Adrenal gland (tissue), 12 donors: ENCODE measurements around the gene SDK1. TPM values are rescaled to one million over a fixed set of nuclear protein-coding genes. Genes with fewer than 3 reads are reported as not detected.

Experiments
- DNase-seq, 7 donors: peaks; one replicate each; pipeline ENCODE4 v3.0.0-alpha.2; 2019 to 2020
- H3K27ac ChIP-seq, 5 donors: fragments of 200-600 bp; sonication (generic) in 4 of 5; 1 replicate in 3 of 5; 2 replicates in 2 of 5; pipeline versions ENCODE4 v1.5.1 to v1.8.0; 2016 to 2020; ENCODE audit warnings: mild to moderate bottlenecking in 1 of 5
- H3K27me3 ChIP-seq: fragments of 200-600 bp; 2 replicates; pipeline ENCODE4 v1.8.0; 2021
- H3K36me3 ChIP-seq, 2 donors: fragments of 200-600 bp; replicated peaks in 1 of 2; 1 replicate in 1 of 2; 2 replicates in 1 of 2; pipeline versions ENCODE4 v1.5.1 to v1.8.0; 2018 to 2022
- H3K4me1 ChIP-seq, 2 donors: fragments of 200-600 bp; replicated peaks in 1 of 2; 1 replicate in 1 of 2; 2 replicates in 1 of 2; pipeline versions ENCODE4 v1.5.1 to v1.8.0; 2018 to 2021
- H3K4me3 ChIP-seq, 4 donors: fragments of 200-600 bp; sonication (generic) in 3 of 4; one replicate each; pipeline ENCODE4 v1.5.1; 2016 to 2018
- H3K9me3 ChIP-seq, 3 donors: fragments of 200-600 bp; sonication (generic) in 1 of 3; replicated peaks in 1 of 3; 1 replicate in 2 of 3; 2 replicates in 1 of 3; pipeline versions ENCODE4 v1.5.1 to v1.8.0; 2016 to 2021
- POLR2A ChIP-seq, 2 donors: fragments of 450-650 bp; IDR thresholded peaks; one replicate each; pipeline ENCODE4 v1.6.1; 2017; ENCODE audit warnings: antibody characterized with exemption in 2 of 2, mild to moderate bottlenecking in 2 of 2, moderate library complexity in 1 of 2
- WGBS, 4 donors: extraction: QIAGEN DNeasy Blood & Tissue Kit in 2 of 4; methylation state at CpG; one replicate each; pipeline versions ENCODE4 v1.1.5 to v1.1.7; 2013 to 2017; 5-methylcytosine and 5-hydroxymethylcytosine counted together
- intact Hi-C, 2 donors: fragments of 100-400 bp; cut with DNase I; formaldehyde crosslinking; loops; one replicate each; pipeline versions ENCODE4 v1.14.1 to v1.15.0; 2022 to 2023
- polyA plus RNA-seq, 3 donors: library from polyadenylated mRNA; stranded (reverse); fragments of 200-250 nt in 2 of 3; fragments of 350-450 nt in 1 of 3; fragmentation: Illumina TruSeq in 1 of 3; extraction: RNeasy Lipid Tissue Mini Kit (QIAGEN cat#74804) in 1 of 3; gene quantifications; one replicate each; pipeline ENCODE4 v1.2.3, GENCODE V29; 2013 to 2014
- total RNA-seq, 9 donors: library from RNA; depleted of rRNA in 4 of 9; stranded (reverse); fragments of >200 nt in 4 of 9; fragments of 120-200 nt in 1 of 9; fragmentation: NEBNext Ultra II Directional in 1 of 9; extraction: Animal tissue kit (Norgen Biotek cat#: 25700) in 1 of 9; gene quantifications; one replicate each; pipeline versions ENCODE4 v1.1.0 to v1.2.4, GENCODE V29; 2013 to 2023
- TF ChIP-seq, protein P1 (sequence below), 6 experiments: fragments of 450-650 bp in 4 of 6; fragments of 200-600 bp in 2 of 6; sonication (generic) in 1 of 6; IDR thresholded peaks; 1 replicate in 5 of 6; 2 replicates in 1 of 6; pipeline versions ENCODE4 v1.5.1 to v1.8.0; 2016 to 2021; ENCODE audit warnings: antibody characterized with exemption in 6 of 6, mild to moderate bottlenecking in 2 of 6, moderate library complexity in 1 of 6
- donor health status: healthy with polysubstance abuse.
- donor health status: Bipolar disorder and iron deficiency.
- donor health status: DM: yes; HTN: yes; CAD: no.
- donor health status: DM: no; HTN: no; CAD: no.
- donor health status: DM: no; HTN: no; CAD: no.
- donor health status: DM: yes; HTN: yes; CAD: no.

The SDK1 gene
- total and polyA plus RNA-seq, 12 donors: 0.50 to 3.6 (median 1.5) TPM

DNA sequence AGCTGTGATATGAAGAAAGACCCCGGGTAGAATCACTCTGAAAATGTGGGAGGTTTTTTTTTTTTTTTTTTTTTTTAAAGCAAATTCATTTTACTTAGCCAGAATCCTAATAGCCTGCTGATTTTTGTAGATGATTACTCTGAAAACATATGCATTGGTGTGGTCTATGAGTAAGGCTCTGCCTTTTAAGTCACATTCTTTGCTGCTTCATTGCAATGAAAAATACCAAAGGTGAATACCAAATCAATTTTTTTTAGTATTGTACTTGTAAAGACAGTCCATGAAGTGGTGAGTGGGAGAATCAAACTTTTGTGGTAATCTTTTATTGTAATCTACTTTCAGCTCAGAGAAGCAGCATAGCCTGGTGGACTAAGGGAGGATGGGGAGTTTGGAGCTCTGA is 130.3 kb downstream of the SDK1 start:
- H3K27ac ChIP-seq: no peak overlapping the region
- 61 to 72% (median 67%) methylated on average over 1 of the region's 1 CpG for WGBS, 4 donors
- no peaks in the 10 kb centered on the region for H3K9me3 ChIP-seq
- DNase-seq: no peak
- intact Hi-C loops: no loop called here
- TF ChIP-seq, protein P1, sequence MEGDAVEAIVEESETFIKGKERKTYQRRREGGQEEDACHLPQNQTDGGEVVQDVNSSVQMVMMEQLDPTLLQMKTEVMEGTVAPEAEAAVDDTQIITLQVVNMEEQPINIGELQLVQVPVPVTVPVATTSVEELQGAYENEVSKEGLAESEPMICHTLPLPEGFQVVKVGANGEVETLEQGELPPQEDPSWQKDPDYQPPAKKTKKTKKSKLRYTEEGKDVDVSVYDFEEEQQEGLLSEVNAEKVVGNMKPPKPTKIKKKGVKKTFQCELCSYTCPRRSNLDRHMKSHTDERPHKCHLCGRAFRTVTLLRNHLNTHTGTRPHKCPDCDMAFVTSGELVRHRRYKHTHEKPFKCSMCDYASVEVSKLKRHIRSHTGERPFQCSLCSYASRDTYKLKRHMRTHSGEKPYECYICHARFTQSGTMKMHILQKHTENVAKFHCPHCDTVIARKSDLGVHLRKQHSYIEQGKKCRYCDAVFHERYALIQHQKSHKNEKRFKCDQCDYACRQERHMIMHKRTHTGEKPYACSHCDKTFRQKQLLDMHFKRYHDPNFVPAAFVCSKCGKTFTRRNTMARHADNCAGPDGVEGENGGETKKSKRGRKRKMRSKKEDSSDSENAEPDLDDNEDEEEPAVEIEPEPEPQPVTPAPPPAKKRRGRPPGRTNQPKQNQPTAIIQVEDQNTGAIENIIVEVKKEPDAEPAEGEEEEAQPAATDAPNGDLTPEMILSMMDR (IDR thresholded peaks at IDR 0.05): no peak
- TF ChIP-seq POLR2A (IDR thresholded peaks at IDR 0.05): no peak
- no peak overlapping the region for H3K4me3 ChIP-seq
- no peaks in the 10 kb centered on the region for H3K36me3 ChIP-seq
- no peaks in the 10 kb centered on the region for H3K4me1 ChIP-seq
- no peaks in the 10 kb centered on the region for H3K27me3 ChIP-seq

DNA sequence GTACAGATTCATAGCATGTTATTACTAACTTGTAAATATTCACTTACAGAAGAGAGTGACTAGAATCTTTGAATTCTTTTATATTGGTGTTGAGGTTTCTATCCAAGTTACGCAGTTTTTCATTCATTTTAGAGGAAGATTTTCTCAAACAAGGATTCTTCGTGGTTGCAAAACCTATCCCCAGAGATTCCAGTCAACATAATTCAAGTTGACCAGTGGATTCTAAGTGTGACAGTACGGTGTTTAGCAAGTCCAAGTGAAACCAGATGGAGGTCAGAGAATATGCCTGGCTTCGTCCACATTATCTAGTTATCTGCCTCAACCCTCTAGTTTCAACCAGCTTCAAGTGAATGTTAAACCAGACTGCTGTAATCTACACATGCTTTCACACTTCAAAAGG is 131.9 kb downstream of the SDK1 start:
- Histone ChIP-seq H3K36me3 (no peaks in the 10 kb centered on the region), H3K9me3 (no peaks in the 10 kb centered on the region), H3K4me1 (no peaks in the 10 kb centered on the region), H3K27ac (no peak overlapping the region), H3K27me3 (no peaks in the 10 kb centered on the region), H3K4me3 (no peak overlapping the region)
- no peak for DNase-seq
- intact Hi-C loops: no loop called here
- TF ChIP-seq, protein P1 (IDR thresholded peaks at IDR 0.05): no peak
- no peak for TF ChIP-seq POLR2A (IDR thresholded peaks at IDR 0.05)
- WGBS, 4 donors: 71 to 76% (median 74%) methylated on average over 4 of the region's 4 CpGs

DNA sequence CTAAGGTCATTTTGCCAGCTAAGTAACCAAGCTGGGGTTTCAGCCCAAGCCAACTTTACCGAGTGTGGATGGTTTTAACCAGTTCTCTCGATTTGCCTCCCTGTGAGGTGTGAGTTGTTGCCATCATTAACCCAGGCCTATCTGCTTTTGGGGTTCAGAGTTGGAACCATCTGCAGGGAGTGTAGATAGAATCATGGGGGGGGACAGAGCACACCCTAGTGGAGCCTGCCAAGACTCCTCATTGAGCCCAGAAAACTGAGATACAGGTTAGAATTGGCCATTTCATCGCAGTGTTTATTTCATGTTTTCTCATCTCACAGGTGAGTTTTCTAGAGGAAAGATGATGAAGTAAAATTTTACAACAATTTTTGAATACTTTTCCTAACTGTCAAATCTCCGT is 133.6 kb downstream of the SDK1 start:
- Histone ChIP-seq H3K9me3 (no peaks in the 10 kb centered on the region), H3K4me1 (no peaks in the 10 kb centered on the region), H3K27ac (no peak overlapping the region), H3K36me3 (no peaks in the 10 kb centered on the region), H3K27me3 (no peaks in the 10 kb centered on the region), H3K4me3 (no peak overlapping the region)
- 85 to 89% (median 87%) methylated on average over 2 to 4 of the region's 4 CpGs for WGBS, 4 donors
- no peak for TF ChIP-seq POLR2A (IDR thresholded peaks at IDR 0.05)
- TF ChIP-seq, protein P1 (IDR thresholded peaks at IDR 0.05): no peak
- intact Hi-C loops: no loop called here
- no peak for DNase-seq

DNA sequence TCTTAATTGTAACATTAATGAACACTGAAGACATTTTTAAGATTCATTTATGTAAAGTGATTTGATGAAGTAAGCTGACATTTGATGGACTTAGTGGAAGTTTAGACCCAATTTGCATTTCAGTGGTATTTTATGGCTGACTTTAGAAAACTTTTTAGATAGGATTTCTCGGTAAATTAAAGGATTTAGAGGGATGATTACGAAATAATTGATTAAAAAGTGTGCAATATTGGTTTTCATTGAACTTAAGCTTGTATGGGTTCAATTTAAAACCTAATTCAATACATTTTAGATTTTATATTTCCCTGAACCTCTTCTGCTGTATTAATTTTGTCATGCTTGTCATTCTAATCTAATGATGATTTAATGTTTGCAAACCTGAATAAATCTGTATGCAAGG is 135.1 kb downstream of the SDK1 start:
- Histone ChIP-seq H3K4me3 (no peak overlapping the region), H3K9me3 (no peaks in the 10 kb centered on the region), H3K27ac (no peak overlapping the region), H3K36me3 (no peaks in the 10 kb centered on the region), H3K27me3 (no peaks in the 10 kb centered on the region), H3K4me1 (no peaks in the 10 kb centered on the region)
- no peak for TF ChIP-seq POLR2A (IDR thresholded peaks at IDR 0.05)
- TF ChIP-seq, protein P1 (IDR thresholded peaks at IDR 0.05): no peak
- intact Hi-C loops: no loop called here
- 81 to 83% (median 82%) methylated on average over 2 of the region's 2 CpGs for WGBS, 4 donors
- DNase-seq: no peak
